Medulla oblongata (tissue), 1 donor: Measurements from ENCODE around the gene EVPL.
"Not testable (repeated sequence)": the region's sequence is repeated elsewhere in the genome, so short reads cannot be mapped to it uniquely, and the experiment has no call there.

Experiments used
- DNase-seq: peaks from one replicate; pipeline ENCODE4 v3.0.0-alpha.2; 2015; ENCODE audit errors: extremely low spot score

The EVPL gene

DNA sequence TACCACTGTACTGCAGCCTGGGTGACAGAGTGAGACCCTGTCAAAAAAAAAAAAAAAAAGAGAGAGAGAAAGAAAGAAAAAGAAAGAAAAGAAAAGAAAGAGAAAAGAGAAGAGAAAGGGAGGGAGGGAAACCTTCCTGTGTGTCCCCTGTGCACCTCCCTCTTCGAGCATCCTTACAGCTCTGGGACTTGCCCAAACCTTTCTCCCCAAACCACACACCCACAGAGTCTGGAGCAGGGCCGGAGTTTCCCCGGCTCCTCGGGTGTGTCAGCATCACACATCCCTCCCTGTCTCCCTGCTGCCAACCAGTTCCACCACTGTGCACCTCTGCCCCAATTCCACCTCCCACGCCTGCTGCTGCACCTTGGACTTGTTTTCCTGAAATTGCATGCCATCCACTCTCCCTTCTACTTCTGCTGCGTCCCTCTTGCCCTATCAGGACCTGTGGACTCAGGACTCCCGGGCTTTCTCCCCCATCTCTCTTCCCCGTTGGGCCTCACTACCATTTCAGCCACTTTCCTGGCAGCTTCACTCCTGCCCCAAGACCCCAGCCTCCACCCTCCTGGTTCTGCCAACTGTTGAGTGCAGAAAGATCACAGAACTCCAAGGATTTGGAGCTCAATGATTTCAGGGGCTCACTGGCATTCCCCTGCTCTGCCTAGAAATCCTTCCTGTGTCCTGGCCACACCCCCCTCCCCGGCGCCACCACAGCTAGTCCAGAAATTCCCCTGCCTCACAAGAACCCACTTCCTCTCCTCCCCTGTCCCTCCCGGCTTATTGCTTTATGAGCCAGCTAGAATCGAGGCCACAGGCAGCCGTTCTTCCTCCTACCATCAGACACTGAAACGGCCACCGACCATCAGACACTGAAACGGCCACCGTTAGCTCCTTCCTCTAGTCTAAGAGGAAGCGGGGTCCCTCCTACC is 30.2 kb downstream of the EVPL start:
- DNase-seq, result peak; percentile 48

DNA sequence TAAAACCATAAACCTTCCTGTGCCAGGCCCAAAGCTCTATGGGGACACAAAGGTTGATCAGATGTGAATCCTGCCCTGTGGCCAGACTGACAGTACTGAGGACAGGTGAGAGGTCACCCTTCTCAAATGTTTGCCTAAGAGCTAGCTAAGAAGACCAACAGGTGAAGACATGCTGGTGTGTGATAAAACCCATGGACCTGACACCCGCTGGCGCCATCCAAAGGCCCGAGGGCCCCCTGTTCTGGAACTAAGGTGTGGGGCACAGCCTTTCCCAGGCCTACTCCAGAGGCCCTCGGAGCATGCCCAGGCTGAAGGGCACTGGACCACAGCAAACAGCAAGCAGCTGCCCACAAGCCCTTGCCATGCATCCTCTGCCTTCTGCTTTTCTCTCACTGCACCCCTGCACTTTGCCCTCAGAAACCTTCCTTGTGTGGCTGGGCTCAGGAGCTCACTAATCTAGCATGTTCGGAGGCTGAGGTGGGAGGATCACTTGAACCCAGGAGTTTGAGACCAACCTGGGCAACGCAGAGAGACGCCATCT is 31.7 kb downstream of the EVPL start:
- DNase-seq, result no peak

DNA sequence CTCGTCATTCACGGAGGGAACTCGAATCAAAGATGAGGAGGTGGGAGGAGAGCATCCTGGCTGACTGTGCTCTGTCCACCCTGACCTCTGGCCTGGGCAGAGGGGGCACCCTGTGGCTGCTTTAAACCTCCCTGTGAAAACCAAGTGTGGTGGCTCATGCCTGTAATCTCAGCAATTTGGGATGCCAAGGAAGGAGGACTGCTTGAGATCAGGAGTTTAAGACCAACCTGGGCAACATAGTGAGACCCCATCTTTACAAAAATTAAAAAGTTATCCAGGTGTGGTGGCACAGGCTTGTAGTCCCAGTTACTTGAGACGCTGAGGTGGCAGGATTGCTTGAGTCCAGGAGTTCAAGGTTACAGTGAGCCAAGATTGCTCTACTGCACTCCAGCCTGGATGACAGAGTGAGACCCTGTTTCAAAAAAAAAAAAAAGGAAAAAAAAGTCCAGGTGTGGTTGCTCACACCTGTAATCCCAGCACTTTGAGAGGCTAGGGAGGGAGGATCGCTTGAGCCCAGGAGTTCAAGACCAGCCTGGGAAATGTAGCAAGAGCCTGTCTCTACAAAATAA is 32.2 kb downstream of the EVPL start:
- DNase-seq, result no peak

DNA sequence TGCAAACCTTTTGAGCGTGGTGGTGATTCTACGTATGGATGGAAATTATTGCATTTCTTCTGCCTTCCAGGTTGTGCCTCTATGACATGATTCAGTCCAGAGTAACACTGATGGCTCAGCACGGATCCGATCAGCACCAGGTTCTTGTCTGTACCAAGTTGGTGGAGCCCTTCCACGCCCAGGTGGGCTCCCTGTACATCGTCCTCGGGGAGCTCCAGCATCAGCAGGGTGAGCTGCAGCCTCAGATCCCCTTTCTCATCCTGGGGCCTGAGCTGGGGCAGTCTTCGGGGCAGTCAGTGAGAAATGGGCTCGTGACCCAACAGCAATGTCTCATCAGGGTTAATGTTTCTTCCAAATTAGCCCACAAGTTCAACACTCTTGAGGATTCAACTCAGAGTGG is 35.7 kb downstream of the EVPL start:
- no peak for DNase-seq

DNA sequence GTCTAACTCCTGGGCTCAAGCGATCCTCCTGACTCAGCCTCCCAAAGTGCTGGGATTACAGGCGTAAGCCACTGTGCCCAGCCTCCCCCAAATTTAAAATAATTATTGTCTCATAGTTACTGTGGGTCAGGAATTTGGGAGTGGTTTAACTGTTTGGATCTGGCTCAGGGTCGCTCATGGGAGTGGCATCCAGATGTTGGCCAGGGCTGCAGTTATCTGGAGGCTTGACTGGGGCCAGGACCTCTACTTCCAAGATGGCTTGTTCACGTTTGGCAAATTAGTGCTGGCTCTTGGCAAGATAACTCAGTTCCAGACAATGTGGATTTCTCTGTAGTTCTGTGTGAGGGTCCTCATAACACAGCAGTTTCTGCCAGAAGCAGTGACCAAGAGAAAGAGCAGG is 40.1 kb downstream of the EVPL start:
- no peak for DNase-seq

DNA sequence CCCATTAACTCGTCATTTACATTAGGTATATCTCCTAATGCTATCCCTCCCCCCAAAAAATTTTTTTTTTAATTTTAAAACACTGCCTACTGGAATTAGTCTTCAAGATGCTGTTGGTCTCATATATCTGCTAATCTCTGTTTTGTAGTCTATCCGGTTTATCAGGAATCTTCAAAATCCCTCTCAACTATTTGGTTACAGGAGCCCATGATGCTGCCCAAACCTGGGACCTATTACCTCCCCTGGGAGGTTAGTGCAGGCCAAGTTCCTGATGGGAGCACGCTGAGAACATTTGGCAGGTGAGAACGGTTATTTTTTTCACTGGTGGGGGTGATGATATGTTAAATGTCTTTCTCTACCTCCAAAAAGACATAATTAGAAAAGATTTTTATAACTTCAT is 41.1 kb downstream of the EVPL start:
- no peak for DNase-seq

DNA sequence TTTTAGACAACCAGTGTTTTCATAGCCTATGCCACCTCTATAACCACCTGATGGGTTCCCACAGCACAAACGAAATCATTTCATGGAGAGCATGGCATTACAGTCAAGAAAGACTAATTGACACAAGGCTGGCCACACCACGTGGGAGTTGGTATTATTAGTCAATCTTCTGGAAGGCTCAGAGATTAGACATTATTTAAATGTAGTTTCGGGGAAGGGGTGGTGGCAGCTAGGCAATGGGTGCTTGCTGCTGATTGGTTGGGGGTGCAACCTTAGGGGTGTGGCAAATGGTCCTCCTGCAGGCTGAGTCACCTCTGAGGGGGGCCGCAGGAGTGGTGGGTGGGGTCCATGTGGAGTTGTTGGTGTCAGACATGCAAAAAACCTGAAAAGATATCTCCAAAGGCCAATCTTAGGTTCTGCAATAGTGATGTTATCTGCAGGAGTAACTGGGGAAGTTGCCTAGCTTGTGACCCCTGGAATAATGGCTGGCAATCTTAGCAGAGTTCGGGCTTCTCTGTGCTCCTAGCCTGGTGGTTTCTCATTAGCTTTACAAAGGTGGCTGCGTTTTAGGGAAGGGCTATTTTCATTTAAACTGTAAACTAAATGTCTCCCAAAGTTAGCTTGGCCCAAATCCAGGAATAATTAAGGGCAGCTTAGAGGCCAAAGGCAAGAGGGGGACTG is 43.5 kb downstream of the EVPL start:
- DNase-seq, result no peak

DNA sequence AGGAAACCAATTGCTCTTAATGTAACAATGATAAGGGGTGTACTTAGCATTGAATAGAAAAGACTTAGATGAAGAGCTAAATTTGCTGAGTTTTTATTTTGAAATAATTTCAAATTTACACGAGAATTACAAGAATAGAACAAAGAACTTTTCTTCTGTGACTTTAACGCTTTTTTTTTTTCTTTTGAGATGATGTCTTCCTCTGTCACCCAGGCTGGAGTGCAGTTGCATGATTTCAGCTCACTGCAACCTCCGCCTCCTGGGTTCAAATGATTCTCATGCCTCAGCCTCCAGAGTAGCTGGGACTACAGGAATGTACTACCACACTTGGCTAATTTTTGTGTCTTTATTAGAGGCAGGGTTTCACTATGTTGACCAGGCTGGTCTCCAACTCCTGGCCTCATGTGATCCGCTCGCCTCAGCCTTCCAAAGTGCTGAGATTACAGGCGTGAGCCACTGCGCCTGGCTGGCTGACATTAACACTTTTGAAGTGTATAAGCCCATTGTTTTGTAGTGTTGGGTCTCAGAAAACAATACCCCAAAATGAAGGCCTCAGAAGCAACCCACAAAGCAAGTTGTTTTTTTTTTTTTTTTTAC is 46.0 kb downstream of the EVPL start:
- no peak for DNase-seq

DNA sequence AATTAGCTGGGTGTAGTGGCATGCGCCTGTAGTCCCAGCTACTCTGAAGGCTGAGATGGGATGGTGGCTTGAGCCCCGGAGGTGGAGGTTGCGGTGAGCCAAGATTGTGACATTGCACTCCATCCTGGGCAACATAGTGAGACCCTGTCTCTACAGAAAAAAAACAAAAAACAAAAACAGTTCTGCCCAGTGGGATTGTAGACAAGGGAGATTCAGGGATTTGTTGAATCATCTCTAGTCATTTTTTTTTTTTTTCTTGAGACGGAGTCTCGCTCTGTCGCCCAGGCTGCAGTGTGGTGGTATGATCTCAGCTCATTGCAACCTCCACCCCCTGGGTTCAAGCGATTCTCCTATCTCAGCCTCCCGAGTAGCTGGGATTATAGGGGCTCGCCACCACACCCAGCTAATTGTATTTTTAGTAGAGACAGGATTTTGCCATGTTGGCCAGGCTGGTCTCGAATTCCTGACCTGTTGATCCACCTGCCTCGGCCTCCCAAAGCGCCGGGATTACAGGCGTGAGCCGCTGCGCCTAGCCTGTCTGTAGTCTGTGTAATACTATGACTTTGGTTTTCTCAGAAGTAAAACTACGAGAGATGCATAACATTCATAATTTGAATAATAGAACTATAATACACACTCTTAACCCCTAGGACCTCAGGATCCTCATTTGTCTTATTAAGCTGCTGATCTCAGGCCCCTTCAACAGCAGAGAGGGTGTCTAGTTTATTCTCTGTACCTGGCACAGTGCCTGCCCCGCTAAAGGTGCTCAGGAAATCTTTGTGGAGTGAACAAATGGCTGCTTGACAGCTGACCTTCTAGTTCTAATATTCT is 46.7 kb downstream of the EVPL start:
- no peak for DNase-seq

DNA sequence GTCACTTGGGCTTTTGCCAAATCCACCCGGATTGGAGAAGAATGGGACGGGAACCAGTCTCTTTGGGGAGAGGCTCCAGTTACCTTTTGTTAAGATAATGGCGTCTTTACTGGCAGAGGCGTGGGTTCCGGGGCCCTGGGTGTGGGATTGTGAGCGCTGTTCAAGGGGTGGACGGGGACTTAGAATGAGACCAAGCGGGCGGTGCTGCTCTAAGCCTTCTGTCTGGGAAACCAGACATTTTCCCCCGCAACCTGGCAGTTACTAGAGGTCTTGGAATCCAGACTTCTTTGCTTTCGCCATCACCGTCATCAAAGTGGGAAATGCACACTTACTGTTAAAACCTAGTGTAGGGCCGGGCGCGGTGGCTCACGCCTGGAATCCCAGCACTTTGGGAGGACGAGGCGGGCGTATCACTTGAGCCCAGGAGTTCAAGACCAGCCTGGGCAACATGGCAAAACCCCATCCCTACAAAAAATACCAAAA is 47.4 kb downstream of the EVPL start:
- no peak for DNase-seq

DNA sequence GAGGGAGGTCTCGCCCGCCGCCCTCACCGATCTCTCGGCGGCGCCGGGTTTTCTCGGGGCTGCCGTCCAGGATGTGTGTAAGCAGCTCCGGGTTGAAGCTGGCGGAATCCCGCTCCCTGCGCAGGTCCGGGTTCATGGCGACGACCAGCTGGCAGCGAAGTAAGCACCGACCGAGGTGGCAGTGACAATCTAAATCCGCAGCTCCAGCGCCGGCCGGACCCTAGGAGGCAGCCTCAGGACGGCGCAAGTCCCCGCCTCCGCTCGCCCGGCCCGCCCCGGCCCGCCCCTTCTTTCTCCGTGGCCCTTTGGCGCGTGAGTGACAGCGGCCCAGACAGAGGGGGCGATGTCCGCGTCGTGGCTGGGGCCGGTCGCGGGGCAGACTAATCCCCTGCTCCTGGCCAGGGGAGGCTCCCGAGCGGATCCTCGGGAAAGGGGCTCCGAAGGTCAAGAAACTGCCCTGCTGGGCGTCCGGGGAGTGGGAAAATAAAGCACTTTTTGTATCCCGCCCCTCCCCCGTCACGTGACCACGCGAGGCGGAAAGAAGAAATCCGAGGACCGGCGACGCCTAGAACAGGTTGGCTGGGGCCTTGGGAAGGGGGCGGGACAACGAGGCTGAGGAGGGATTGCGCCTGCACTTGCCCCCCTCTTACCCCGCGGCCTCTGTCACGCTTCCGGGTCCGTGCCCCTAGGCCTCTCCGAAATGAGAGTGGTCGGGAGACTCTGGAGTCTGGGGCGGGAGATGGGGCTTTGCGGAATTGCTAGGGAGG is 48.0 kb downstream of the EVPL start, which contains the start of the genes ACOX1 and TEN1:
Gene ACOX1, minus strand, starts transcription at position 229 of the 767 bp plus-strand sequence. Its CDS starts 93 bp downstream, at position 136.
Gene TEN1, plus strand, starts transcription at position 303 of the 767 bp plus-strand sequence. CDS start 6,953 bp downstream, outside the sequence.
- peak; percentile 98 for DNase-seq

DNA sequence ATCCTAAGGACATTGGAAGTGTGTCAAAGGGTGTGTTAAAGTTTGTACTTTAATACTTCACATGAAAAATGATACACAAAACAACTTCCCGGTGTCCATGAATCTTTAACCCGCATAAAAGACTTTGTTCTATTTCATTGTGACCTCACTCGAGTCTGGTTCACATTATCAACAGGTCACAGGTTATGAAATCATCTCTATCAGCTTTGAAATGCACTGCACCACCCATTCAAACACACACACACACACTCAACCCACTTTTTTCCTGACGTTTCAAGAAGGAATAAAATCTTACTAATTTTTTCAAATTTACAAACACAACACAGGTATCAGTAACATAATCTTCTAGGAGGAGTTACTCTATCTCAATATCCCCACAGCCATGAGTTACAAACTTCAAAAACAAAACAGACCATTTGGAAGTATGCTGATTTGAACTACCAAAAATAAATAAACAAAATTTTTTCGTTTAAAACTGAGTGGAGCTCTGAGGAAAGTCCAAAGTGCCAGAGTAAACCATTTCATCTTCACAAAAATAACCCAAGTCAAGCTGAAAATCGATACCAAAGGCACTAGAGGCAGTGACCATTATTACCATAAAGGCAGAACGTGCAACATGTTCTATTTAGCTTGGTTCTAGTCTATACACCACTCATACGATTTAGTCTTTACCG is 50.8 kb downstream of the EVPL start:
- no peak for DNase-seq

DNA sequence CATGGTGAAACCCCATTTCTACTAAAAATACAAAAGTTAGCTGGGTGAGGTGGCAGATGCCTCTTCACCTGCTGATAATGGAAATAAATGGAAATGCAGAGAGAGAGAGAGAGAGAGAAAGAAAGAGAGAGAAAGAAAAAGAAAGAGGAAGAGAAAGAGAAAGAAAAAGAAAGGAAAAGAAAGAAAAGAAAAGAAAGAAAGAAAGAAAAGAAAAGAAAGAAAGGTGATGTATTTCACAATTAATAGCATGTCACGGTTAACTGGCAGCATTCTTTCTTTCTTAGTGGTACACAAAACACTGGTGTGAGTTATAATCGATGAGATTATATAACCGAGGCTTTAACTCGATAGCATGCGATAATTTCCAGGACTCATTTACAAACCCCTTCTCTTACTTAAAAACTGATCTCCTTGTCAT is 51.3 kb downstream of the EVPL start:
- DNase-seq, result no peak

DNA sequence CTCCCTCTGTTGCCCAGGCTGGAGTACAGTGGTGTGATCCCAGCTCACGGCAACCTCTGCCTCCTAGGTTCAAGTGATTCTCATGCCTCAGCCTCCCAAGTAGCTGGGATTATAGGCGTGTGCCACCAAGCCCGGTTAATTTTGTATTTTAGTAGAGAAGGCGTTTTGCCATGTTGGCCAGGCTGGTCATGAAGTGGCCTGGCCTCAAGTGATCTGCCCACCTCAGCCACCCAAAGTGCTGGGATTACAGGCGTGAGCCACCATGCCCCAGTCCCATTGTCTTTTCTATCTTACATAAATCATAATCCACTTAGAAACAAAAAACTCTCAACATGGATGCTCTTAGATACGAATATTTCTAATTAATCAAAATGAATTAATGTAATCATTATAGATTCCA is 51.9 kb downstream of the EVPL start:
- DNase-seq, result not testable (repeated sequence)

DNA sequence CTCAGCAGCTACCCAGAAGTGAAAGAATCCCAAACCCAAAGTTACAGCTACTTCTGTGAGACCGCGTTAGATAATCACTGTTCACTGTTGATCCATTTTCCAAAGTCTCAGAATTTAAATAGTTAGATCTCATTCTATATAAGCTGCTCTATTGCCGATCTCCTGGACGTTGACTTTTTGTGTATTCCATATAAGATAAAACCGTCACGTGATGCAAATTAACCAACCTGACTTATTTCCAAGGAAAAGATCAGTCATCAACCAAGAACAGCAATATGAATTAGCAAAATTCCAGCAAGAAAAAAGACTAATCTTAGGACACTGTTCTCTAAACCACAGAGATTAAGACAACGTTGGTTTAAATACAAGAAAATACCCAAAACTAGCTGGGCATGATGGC is 56.5 kb downstream of the EVPL start:
- DNase-seq, result no peak

DNA sequence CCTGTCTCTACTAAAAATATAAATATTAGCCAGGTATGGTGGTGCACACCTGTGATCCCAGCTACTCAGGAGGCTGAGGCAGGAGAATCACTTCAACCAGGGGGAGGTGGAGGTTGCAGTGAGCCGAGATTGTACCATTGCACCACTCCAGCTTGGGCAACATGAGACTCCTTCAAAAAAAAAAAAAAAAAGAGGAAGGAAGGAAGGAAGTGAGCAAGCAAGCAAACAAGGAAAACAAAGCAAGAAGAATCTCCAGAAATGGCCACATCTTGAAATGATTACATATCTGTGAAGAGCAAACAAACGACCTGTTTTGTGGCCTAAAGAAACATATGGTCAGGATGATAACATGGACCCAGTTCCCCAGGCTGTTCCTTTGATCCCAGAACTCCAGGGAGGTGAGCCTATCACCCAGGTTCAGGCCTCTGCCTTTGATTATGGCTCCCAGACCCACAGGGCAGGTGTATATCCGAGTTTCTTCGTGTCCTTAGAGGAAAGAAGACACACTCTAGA is 57.0 kb downstream of the EVPL start:
- DNase-seq, result no peak

DNA sequence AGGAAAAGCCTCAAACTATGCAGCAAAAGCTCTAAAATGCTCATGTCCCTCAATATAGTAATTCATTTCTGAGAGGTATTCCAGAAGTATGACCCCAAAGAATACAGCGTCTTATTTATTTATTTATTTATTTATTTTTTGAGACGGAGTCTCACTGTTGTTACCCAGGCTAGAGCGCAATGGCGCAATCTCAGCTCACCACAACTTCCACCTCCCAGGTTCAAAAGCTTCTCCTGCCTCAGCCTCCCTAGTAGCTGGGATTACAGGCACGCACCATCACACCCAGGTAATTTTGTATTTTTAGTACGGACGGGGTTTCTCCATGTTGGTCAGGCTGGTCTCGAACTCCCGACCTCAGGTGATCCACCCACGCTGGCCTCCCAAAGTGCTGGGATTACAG is 58.1 kb downstream of the EVPL start:
- not testable (repeated sequence) for DNase-seq

DNA sequence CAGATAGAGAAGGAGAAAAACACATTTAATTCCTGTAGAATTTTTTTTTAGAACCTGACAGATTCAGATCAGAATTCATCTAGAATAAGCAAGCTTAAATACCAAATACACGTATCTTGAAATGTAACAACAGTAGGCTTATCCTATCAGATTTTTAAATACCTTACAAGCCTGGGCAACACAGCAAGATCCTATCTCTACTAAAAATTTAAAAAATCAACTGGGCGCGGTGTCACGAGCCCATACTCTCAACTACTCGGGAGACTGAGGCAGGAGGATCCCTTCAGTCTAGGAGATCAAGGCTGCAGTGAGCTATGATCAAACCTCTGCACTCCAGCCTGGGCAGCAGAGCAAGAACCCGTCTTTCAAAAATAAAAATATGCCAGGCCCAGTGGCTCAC is 61.6 kb downstream of the EVPL start:
- DNase-seq, result no peak

DNA sequence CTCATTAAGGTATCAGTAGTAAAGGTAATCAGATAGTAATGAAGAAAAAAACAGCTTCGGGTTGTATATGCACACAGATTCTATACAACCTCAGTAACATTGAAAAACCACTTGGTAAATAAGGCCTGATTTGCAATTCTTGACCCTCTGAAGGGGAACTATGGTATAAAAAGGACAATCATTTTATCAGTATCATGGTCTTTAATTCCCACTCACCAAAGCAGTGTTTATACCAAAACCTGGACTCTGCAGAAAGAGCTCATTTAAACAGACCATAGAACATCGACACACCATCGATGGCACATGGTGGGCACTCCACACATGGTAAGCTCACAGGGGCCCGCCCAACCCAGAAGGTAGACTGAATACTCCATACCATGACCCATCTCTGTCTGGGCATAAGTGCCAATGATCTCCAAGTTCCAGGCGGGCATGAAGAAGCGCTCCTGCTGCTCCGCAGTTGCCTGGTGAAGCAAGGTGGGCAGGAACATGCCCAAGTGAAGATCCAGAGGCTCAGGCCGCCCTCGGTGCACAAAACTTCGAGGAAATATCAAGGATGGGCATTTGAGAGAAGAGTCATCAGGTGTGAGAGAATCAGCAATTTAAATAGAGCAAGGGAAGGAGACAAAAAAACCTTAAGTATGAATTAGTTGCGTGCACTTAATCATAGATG is 67.1 kb downstream of the EVPL start:
- DNase-seq, result no peak
